ENCODE results near the gene KASH5.
A peak's percentile ranks its signal among the peaks of the same experiment; 100 is the strongest.

Gene KASH5

GRCh38 chr19:49422407-49423070 lies 34.5 kb downstream of the KASH5 start:
- no peak for DNase-seq

DNA sequence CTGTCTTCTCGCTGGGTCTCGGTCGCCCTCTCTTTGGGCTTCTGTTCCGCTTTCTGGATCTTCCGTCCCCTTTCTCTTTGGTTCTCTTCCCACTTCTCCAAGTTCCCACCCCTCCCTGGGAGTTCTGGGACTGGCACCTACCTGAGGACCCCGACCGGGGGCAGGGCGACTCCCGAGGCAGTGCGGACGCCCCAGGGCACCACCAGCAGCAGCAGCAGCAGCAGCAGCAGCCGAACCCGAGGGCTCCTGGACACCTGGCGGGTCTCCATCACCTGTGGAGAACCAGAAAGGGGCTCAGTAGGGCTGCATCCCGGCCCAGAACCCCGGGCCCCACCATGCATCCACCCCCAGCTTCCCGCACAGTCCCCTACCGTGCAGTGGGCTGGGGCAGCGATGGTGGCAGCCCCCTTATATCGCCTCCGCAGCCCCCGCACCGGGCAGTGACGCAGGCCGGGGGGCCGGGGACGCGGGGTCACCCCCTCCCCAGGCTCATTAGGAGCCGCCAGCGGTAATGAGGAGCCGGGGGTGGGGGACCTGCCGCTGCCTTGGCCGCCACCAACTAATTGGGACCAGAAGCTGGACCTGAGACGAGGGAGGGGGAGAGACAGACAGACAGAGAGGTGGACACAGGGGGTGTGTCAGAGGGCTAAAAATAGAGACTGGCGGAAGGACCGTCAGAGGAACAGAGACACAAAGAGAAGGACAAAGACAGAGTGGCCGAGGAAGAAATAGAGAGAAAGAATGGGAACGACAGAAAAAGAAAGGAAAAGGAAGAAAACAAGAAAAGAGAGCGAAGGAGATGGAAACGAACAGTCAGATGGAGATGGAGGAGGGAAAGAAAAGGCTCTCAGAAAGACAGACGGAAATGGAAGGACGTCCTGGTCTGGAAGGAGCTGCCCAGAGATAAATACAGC lies 35.3 kb downstream of the KASH5 start, which contains the start of gene PTH2:
Gene PTH2 (minus strand): TSS at position 371 of the 914 bp plus-strand sequence. CDS start 102 bp downstream, at position 269.
- DNase-seq: no peak

- DNase-seq: no peak
Measured at GRCh38 chr19:49423985-49424303, 35.9 kb downstream of the KASH5 start.

GRCh38 chr19:49425178-49425577 lies 37.1 kb downstream of the KASH5 start, which contains the start of gene GFY:
Gene GFY (plus strand): TSS chr19:49425388. CDS start chr19:49426431, 1,043 bp downstream.
- no peak for DNase-seq

- DNase-seq: peak in 1 of 2 donors; percentile 26
Measured at GRCh38 chr19:49425922-49426592, 38.0 kb downstream of the KASH5 start.

DNA sequence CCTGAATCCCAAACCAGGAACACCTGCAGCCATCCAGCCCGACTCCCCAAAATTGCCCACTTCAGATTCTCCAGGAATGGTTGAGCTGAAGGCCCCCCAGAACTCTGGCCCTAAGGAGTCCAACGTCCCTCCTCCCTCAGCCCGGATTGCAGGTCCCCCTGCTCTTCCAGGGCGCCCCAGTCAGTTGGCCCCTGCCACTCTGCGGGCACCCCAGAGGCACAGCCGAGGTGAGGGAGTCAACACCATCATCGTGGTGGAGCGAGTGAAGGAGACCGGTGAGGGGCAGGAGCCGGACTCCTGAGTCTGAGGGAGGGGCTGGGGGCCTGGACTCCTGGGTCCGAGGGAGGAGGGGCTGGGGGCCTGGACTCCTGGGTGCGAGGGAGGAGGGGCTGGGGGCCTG lies 39.3 kb downstream of the KASH5 start:
- DNase-seq: no peak

DNA sequence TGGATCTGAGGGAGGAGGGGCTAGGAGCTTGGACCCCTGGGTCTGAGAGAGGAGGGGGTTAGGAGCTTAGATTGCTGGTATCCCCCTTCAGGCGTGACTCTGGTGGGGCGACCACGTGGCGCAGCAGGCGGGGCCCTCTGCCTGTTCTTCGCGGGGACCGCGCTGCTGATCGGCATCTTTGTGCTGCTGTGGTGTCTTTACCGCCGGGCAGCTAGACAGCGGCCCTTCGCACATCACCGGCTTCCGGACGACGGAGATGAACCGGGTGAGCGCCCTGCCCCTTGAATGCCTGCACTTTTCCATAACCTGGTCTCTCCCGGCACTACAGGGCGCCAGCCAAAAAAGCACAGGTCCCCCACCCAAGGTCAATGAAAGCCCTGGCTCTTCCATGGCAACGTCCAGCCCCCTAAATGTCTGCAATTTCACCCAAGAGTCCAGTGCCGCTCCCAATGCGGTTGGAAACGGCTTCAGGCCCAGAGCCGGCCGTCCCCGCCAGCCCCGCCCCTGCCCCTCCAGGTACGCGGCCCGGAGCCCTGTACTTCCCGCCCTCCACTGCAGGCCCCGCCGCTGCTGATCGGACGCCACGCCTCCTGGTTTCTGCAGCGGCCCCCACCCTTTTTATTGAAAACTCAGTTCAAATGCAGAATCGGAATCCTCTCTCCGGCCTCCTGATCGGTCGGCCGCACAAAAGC lies 40.0 kb downstream of the KASH5 start:
- DNase-seq: no peak

DNA sequence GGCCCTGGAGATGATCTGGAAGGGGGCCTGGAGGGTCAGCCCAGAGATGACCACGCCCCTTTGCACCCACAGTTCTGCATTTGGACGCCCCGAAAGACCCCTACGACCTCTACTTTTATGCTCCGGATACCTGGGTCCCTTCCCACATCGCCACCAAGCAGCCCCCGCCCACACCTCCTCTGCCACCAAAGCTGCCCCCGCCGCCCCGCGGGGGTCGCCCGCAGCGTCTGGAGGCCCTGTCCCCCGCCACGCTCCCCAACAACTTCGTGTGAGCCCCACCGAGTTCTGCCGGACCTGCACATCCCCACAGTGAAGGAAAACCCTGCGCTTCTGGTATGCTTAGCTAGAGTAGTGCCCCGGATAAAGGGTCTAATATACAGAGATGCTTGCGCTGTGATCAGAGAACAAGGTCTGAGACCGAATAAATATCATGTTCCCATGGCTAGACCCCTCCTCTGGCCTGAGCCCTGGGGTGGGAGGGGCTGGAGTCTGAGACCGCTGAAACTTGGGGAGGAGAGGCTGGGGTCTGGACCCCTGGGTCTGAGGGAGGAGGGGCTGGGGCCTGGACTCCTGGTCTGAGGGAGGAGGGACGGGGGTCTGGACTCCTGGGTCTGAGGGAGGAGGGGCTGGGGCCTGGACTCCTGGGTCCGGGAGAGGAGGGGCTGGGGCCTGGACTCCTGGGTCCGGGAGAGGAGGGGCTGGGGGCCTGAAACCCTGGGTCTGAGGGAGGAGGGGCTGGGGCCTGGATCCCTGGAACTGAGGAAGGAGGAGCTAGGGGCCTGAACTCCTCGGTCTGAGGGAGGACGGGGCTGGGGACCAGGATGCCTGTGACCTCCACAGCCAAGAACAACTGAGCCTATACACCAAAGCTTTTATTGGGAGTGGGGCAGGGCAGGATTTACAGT lies 40.8 kb downstream of the KASH5 start:
- DNase-seq: no peak

- no peak for DNase-seq
Measured at GRCh38 chr19:49430172-49430677, 42.2 kb downstream of the KASH5 start.

GRCh38 chr19:49430678-49431329 lies 42.8 kb downstream of the KASH5 start:
- no peak for DNase-seq

DNA sequence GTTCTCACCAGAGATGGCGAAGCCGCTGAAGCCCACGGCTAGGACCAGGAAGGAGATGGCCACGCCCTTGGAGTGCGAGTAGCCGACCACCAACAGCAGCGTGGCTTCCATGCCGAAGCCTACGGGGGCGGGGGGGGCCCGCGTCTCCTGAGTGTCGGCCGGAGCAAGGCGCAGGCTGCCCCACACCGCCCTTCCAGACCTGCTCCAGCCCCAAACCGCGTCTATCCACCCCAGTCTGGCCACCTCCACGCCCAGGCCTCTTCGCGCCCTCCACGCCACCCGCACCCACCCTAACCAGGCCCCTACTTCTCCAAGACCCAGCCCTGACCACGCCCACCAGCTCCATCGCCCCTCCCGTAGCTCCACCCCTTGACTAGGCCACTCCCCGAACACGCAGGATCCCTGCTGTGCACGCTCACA lies 43.3 kb downstream of the KASH5 start:
- no peak for DNase-seq

- no peak for DNase-seq
Measured at GRCh38 chr19:49432141-49433073, 44.4 kb downstream of the KASH5 start.

GRCh38 chr19:49433240-49433901 lies 45.3 kb downstream of the KASH5 start:
- no peak for DNase-seq

DNA sequence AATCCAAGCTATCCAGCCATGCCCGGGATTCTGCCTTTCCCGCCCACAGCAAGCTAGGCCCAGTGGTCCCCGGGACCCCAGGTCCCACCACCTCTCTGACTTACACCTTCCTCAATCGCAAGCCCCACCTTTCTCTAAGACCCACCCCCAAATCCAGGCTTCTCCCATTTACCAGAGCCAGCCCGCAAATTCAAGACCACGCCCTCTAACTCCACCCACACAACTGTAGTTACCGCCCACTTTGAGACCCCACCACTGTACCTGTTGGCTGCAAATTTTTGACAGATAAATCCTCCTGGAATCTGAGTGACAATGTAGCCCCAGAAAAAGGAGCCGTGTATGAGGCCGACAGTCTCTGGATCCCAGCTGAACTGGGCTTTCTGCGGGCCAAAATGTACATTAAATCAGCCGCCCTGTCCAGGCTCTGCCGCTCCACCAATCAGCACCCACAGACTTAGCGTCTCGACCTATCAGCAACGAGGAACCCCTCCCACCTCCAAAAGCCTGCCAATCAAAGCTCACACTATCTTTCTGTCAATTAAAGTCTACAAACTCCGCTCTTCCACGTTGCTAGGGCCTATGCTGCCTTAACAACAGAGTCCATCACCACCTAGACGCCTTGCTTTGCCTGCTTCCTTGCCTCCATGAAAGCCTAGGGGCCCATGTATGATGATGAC lies 47.0 kb downstream of the KASH5 start:
- no peak for DNase-seq

GRCh38 chr19:49435670-49436069 lies 47.6 kb downstream of the KASH5 start:
- DNase-seq: no peak

- DNase-seq: peak; percentile 49 to 58
Measured at GRCh38 chr19:49436381-49437017, 48.5 kb downstream of the KASH5 start.

- DNase-seq: no peak
Measured at GRCh38 chr19:49437231-49437630, 49.2 kb downstream of the KASH5 start.

DNA sequence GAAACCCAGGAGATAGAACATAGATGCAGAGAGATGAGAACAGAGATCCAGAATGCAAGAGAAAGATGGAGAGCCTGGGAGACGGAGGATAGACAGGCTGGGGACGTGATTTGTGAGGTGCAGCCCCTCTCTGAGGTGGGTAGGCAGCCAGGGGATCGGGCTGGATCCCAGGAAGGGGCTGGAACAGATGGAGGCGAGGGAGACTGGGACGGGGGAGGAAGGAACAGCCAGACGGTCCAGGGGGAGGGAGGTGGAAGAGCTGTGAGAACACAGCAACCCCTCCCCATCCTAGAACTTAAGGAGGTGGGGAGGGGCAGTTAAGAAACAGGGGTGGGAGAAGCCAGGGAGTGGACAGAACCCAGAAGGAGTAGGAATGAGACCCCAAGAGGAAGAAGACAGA lies 50.2 kb downstream of the KASH5 start:
- DNase-seq: no peak
